NT2/D1 (cell line): Measurements from ENCODE around the gene ABTB2.

Experiments used
- DNase-seq: peaks from one replicate; pipeline ENCODE4 v3.0.0-alpha.2; 2011; ENCODE audit warnings: low read depth, low spot score
- H3K27me3 ChIP-seq: 2 replicates; pipeline ENCODE4 v1.6.0; 2011; ENCODE audit warnings: mild to moderate bottlenecking; ENCODE audit not compliant: insufficient read length, insufficient read depth
- H3K36me3 ChIP-seq: 2 replicates; pipeline ENCODE4 v1.6.1; 2011; ENCODE audit warnings: mild to moderate bottlenecking, low read length, mixed read lengths; ENCODE audit not compliant: insufficient read depth, insufficient read length
- H3K4me1 ChIP-seq: 2 replicates; pipeline ENCODE4 v1.5.1; 2011; ENCODE audit not compliant: insufficient read depth, insufficient read length
- H3K4me3 ChIP-seq: 2 replicates; pipeline ENCODE4 v1.5.1; 2011; ENCODE audit warnings: low read depth; ENCODE audit not compliant: insufficient read length
- H3K9ac ChIP-seq: 2 replicates; pipeline ENCODE4 v1.6.0; 2011; ENCODE audit warnings: low read depth; ENCODE audit not compliant: insufficient read length
- H3K9me3 ChIP-seq: 2 replicates; pipeline ENCODE4 v1.5.1; 2011; ENCODE audit warnings: mild to moderate bottlenecking, low read length; ENCODE audit not compliant: insufficient read depth
- SUZ12 ChIP-seq: IDR thresholded peaks from 2 replicates; pipeline ENCODE4 v1.6.1; 2011; ENCODE audit not compliant: insufficient read length, insufficient read depth; ENCODE audit errors: extremely low read depth
- YY1 ChIP-seq: IDR thresholded peaks from 2 replicates; pipeline ENCODE4 v1.6.1; 2011; ENCODE audit not compliant: insufficient read length, insufficient read depth
- ZNF274 ChIP-seq: IDR thresholded peaks from 2 replicates; pipeline ENCODE4 v1.6.1; 2011; ENCODE audit warnings: mild to moderate bottlenecking, low read depth, low read length

ABTB2 gene

GRCh38 chr11:34333787-34334186 is 24.0 kb downstream of the ABTB2 start:
- no peak overlapping the region for H3K4me3 ChIP-seq
- no peaks in the 10 kb centered on the region for H3K4me1 ChIP-seq
- no peaks in the 10 kb centered on the region for H3K27me3 ChIP-seq
- no peak for DNase-seq
- no peaks in the 10 kb centered on the region for H3K36me3 ChIP-seq
- no peak overlapping the region for H3K9ac ChIP-seq
- TF ChIP-seq YY1 (no peak), SUZ12 (no peak), ZNF274 (no peak)
- H3K9me3 ChIP-seq, result no peaks in the 10 kb centered on the region

GRCh38 chr11:34332524-34332923 is 25.3 kb downstream of the ABTB2 start:
- Histone ChIP-seq H3K4me1 (no peaks in the 10 kb centered on the region), H3K36me3 (no peaks in the 10 kb centered on the region), H3K9ac (no peak overlapping the region), H3K9me3 (no peaks in the 10 kb centered on the region), H3K27me3 (no peaks in the 10 kb centered on the region), H3K4me3 (no peak overlapping the region)
- no peak for DNase-seq
- no peak for TF ChIP-seq SUZ12
- no peak for TF ChIP-seq YY1
- no peak for TF ChIP-seq ZNF274

GRCh38 chr11:34331736-34332135 is 26.1 kb downstream of the ABTB2 start:
- TF ChIP-seq SUZ12, result no peak
- no peak for TF ChIP-seq YY1
- TF ChIP-seq ZNF274, result no peak
- no peaks in the 10 kb centered on the region for H3K4me1 ChIP-seq
- no peaks in the 10 kb centered on the region for H3K36me3 ChIP-seq
- H3K27me3 ChIP-seq, result no peaks in the 10 kb centered on the region
- H3K9ac ChIP-seq, result no peak overlapping the region
- DNase-seq, result no peak
- no peak overlapping the region for H3K4me3 ChIP-seq
- no peaks in the 10 kb centered on the region for H3K9me3 ChIP-seq

GRCh38 chr11:34331329-34331728 is 26.5 kb downstream of the ABTB2 start:
- Histone ChIP-seq H3K9ac (no peak overlapping the region), H3K9me3 (no peaks in the 10 kb centered on the region), H3K4me1 (no peaks in the 10 kb centered on the region), H3K36me3 (no peaks in the 10 kb centered on the region), H3K4me3 (no peak overlapping the region), H3K27me3 (no peaks in the 10 kb centered on the region)
- no peak for TF ChIP-seq SUZ12
- TF ChIP-seq ZNF274, result no peak
- TF ChIP-seq YY1, result no peak
- DNase-seq, result no peak

GRCh38 chr11:34330653-34331052 is 27.2 kb downstream of the ABTB2 start:
- H3K4me1 ChIP-seq, result no peaks in the 10 kb centered on the region
- no peaks in the 10 kb centered on the region for H3K9me3 ChIP-seq
- TF ChIP-seq SUZ12 (no peak), ZNF274 (no peak), YY1 (no peak)
- no peak for DNase-seq
- H3K9ac ChIP-seq, result no peak overlapping the region
- H3K4me3 ChIP-seq, result no peak overlapping the region
- H3K27me3 ChIP-seq, result no peaks in the 10 kb centered on the region
- no peaks in the 10 kb centered on the region for H3K36me3 ChIP-seq

GRCh38 chr11:34329876-34330275 is 27.9 kb downstream of the ABTB2 start:
- no peaks in the 10 kb centered on the region for H3K27me3 ChIP-seq
- no peak for DNase-seq
- H3K9me3 ChIP-seq, result no peaks in the 10 kb centered on the region
- H3K36me3 ChIP-seq, result no peaks in the 10 kb centered on the region
- H3K4me1 ChIP-seq, result no peaks in the 10 kb centered on the region
- no peak overlapping the region for H3K9ac ChIP-seq
- TF ChIP-seq YY1, result no peak
- TF ChIP-seq SUZ12, result no peak
- no peak for TF ChIP-seq ZNF274
- H3K4me3 ChIP-seq, result no peak overlapping the region

- no peaks in the 10 kb centered on the region for H3K4me1 ChIP-seq
- no peak overlapping the region for H3K4me3 ChIP-seq
- no peak for DNase-seq
- H3K27me3 ChIP-seq, result no peaks in the 10 kb centered on the region
- TF ChIP-seq YY1 (no peak), ZNF274 (no peak), SUZ12 (no peak)
- H3K9me3 ChIP-seq, result no peaks in the 10 kb centered on the region
- H3K9ac ChIP-seq, result no peak overlapping the region
- H3K36me3 ChIP-seq, result no peaks in the 10 kb centered on the region
Measured at GRCh38 chr11:34328632-34328910, 29.2 kb downstream of the ABTB2 start.

GRCh38 chr11:34327804-34328631 is 29.8 kb downstream of the ABTB2 start:
- TF ChIP-seq ZNF274 (no peak), YY1 (no peak), SUZ12 (no peak)
- no peak overlapping the region for H3K9ac ChIP-seq
- no peak for DNase-seq
- no peaks in the 10 kb centered on the region for H3K36me3 ChIP-seq
- no peaks in the 10 kb centered on the region for H3K9me3 ChIP-seq
- no peaks in the 10 kb centered on the region for H3K27me3 ChIP-seq
- no peaks in the 10 kb centered on the region for H3K4me1 ChIP-seq
- no peak overlapping the region for H3K4me3 ChIP-seq
